CD4-positive, alpha-beta T cell treated with Interleukin-21 for 1 hour (primary cell): ENCODE measurements around the gene PKIG.
A peak's percentile ranks its signal among the peaks of the same experiment; 100 is the strongest.

Experiments
- DNase-seq: peaks from one replicate; pipeline ENCODE4 v3.0.0-alpha.2; 2020

The PKIG gene

DNA sequence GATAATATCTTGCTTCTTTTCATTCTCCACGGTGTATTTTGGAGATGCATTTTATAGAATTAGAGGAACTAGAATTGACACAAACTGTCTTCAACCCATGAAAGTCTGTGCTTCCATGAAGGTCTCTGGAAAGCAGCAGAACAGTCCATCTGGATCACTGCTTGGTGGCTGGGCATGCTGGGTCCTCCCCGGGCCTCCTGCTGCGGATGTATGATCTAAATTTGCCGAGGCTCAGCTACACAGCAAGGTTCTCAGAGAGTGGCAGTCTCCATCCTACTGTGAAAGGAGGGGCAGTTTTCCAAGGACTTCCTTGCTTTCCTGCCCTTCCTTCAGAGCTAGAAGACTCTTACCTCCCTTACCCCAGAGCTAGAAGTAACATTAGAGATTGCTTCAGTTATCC lies 15.1 kb downstream of the PKIG start:
- no peak for DNase-seq

DNA sequence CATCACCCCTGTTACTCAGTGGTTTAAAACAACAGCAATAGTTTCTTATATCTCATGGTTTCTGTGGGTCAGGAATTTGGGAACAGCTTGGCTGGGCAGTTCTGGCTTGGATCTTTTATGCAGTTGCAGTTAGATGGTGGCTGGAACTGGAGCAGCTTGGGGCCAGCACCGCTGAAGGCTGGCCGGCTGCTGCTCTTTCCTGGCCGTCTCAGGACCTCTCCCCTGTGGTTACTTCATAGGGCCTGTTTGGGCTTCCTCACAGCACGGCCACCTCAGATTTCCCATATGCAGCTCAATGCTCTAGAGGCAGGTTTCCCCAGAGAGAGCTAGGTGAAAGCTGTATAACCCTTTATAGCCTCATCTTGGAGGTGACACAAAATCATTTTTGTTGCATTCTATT lies 15.6 kb downstream of the PKIG start:
- DNase-seq: no peak

DNA sequence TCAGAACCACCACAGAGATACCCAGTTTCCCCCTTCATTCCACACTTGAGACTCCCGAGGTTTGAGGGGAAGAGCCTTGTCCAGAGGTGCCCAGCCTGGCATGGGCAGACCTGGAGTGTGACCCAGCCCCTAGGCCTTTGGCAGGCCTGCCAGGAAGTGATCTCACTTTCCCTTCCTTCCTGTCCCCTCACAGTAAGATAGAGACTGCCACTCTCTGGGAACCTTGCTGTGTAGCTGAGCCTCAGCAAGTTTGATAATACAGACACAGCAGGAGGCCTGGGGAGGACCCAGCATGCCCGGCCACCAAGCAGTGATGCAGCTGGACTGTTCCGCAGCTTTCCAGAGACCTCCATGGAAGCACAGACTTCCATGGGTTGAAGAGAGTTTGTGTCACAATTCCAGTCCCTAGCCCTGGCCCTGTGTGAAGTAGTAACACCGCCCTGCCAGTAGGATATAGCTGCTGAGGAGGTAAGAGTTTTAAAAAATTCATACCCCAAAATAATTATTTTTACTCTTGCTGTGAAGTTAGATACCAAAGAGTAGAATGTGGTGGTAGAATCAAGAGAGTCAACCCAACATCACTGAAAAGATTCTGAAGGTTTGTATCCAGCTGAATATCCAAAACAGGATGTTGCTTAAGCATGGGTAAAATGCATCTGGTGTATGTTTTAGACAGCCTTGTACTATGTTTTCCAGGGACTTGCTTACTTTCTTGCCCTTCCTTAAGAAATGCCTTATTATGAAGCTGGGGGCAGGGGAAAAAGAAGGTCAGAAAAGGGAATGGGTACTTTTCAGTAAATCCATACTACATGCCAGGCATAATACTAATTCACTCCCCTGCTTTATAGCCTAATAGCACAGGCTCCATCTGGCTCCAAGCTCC lies 16.3 kb downstream of the PKIG start:
- DNase-seq: no peak

DNA sequence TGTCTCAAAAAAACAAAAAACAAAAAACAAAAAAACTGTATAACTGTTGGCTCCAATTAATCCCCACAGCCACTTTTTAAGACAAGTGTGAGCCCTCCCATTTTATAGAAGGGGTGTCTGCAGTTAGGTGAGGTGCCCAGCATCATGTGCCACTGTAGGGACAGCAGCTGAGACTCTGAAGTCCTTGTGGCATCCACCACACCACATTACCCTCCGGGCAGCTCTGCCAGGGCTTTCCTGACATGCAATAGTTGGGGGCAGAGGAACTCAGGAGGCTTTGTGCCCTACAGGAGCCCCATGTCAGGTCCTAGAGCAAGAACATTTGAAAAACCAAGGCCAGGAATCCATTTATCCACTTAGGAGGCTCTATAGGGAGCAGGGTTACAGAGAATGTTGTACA lies 17.3 kb downstream of the PKIG start:
- DNase-seq: no peak

DNA sequence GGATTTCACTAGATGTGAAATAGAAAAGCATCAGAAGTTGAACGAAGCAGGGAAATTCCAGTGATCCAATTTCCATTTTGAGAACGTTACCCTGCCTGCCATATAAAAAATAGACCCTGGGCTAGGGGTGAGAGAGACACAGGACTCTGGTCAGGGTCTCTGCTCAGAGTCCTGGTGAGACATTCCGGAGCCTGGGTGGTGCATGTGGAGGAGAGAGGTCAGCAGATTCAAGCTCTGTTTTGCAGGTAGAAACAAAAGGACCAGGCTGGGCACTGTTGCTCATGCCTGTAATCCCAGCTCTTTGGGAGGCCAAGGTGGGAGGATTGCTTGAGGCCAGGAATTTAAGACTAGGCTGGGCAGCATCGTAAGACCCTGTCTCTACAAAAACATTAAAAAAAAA lies 17.9 kb downstream of the PKIG start:
- DNase-seq: no peak

DNA sequence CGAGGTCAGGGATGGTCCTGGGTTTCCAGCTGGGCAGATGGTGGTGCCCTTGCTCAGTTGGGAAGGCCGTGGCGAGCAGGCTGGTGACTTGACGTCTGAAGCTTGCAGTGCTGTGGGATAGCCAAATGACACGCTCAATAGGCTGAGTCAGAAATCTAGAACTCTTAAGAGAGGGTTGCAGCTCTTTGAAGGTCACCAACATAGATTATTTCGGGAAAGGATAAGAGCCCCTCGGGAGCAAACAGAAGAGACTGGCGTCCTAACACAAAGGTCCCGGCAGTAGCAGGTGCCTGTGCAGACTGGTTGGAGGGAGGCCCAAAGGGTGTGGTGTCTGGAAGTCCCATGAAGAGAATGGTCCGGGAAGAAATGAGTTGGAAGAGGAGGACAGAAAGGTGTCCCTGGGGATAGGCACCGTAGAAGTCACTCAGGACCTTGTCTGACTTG lies 18.4 kb downstream of the PKIG start:
- no peak for DNase-seq

DNA sequence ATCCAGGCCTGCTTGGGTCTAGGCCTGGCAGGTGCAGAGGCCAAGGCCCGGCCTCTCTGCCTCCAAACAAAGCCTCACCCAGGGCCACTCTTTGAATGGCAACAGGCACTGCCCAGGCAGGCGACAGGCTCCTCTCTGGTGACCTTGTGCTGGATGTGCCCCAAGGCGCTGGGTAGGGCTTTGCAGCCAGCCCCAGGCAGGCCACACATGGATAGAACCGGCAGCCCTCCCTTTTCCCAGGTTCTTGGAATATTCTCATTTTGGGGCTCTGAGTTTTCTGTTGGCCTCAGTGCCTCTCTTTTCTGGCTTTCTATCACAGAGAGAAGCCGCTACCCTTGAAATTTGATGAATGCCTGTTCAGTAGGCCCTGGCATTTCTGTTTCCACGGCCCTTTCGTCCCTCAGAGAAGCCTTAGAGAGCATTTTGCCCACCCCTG lies 18.9 kb downstream of the PKIG start:
- DNase-seq: no peak

DNA sequence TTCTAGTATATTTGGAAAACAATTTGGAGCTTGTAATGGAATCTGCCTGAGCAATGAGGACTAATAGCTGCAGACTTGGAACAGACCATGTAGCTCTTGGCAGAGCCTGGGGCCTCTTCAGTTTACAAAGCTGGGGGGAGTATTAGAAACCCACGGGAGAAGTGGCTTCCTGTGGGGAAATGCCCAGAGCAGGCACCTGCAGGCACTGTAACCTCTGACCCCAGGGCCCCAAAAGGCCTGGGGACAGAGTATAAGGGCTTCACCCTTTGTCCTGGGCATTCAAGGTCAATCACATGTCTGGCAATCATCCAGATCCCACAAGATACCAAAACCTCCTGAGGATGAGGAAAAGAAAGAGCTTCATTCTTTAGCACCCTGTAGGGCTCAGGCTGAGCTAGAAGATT lies 19.4 kb downstream of the PKIG start:
- DNase-seq: no peak

DNA sequence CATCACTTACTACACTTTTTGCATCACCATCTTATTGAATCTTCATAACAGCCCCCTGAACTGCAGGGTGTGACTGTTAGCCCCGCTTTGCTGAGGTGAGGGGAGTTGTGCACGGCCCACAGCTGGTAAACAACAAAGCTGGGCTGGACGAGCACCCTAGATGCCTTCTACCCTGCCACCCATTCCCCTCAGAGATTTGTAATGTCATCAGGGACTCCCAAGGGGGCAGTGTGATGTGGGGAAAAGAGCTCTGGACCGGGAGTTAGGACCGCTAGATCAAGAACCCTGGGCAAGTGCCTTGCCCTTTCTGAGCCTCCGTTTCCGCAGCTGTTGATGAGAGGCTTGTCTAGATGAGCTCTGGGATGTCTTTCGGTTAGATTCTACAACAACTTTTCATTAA lies 20.9 kb downstream of the PKIG start:
- no peak for DNase-seq

DNA sequence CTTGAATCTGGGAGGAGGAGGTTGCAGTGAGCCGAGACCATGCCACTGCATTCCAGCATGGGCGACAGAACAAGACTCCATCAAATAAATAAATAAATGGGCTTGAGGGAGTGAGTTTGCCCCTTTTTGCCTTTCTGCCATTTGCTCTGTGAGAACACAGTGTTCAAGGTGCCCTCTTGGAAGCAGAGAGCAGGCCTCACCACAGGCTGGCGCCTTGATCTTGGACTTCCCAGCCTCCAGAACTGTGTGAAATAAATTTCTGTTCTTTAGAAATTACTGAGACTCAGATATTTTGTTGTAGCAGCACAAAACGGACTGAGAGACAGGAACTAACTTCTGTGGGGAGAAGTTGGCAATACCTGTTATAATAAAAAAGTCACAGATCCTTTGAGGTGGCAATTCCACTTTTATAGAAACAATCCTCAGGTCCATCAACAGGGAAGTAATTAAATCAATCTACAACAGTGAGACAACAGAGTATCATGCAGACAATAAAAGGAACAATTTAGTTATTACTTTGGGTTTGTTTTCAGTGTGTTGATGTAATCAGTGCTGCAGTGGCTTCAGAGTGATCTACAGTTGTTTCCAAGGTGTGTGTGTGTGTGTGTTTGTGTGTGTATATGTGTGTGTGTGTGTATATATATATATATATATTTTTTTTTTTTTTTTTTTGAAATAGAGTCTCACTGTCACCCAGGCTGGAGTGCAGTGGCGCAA lies 24.5 kb downstream of the PKIG start:
- no peak for DNase-seq

DNA sequence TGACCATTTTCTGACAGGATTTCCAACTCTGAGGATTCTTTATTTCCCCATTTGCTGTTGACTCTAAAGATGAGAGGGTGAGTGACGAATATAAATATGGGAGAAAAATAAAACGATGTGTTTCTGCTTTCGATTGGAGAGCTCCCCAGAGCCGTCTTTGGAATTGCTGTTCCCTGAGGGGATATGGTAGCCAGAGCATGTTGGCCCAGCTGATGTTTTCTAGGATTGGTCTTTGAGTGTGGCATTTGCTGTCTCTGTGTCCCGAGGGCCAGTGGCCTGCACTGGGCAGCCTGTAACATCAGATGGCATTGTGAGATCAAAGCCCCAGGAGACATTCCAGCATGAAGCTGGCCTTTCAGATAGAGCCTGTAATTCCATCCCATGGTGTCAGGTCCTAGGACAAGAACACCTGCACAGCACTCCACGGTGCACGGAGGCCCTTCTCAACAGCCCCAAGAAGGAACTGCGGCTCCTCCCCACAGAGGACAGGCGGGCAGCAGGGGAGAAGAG lies 26.7 kb downstream of the PKIG start:
- no peak for DNase-seq

DNA sequence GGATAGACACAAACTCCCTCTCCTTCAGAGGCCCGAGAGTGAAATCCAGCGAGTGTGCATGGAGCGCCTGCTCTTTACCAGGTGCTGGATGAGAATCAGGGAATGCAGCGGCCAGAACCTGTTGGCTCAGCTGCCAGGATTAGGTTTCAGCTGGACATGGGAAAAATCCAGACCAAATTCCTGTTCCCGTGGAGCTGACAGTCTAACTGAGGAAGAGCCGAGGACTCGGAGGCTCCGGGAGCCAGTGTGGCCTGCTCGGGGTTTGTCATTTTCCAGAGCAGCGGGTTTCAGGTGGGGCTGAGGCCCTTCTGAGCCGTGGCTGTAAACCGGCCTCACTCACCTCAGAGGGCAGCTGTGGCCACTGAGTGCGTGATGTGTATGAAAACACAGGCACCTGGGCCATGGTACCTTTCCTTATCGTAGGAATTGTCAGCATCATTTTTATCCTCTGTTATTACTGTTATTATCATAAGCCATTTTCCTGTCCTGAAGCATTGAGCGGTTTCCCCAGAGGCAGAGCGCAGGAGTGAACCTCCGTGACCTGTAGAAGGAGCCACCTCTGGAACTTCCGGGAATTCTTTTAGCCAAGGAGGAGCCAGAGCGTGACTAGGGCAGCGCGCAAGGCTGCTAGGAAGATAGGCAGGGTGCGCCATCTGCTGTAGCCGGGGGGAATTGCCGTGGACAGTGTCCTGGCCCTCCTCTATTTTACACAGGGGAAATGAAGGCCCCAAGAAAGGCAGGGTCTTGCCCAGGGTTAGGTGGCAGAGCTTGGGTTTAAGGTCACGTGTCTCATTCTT lies 27.3 kb downstream of the PKIG start:
- DNase-seq: peak; percentile 83

DNA sequence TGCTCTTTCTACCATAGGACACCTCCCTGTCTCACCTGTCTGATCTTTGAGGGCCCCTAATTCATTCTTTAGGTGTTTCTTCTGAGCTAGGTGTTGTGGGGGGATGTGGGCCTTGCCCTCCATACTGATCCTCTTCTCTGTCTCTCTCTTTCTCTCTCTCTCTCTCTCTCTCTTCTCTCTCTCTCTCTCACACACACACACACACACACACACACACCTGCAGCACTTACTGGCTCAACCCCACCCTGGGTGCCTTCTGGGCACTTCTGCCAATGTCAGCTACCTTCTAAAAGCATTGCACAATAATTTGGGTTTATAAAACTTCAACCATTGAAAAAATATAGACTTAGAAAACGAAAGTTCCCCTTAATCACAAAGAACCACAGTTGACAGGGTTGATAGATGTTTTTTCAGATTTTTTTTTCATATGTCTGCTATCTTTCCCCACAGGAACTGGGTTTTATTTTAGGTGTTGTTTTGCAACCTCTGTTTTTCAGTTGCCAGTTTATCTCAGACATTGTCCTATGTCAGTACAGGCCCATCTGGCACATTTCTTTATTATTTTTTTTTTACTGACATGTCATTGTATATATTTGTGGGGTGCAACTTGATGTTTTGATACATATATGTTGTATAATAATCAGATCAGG lies 28.1 kb downstream of the PKIG start:
- peak; percentile 47 for DNase-seq

DNA sequence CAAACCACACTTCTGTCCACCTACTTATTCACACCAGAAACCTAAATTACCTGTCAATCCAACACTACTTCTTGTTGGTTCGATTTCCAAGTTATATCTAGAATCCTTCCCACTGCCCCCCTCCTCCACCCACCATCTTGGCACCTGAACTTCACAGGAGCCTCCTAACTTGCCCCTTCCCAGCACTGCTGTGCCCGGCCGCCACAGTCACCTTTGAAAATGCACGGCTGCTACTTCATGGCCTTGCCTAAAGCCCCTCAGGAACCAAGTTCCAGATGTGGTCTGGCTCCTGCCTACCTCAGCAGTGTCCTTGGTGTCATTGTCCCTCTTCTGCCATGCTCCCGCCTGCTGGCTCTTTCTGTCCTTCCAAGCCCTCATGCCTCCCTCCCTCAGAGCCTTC lies 31.2 kb downstream of the PKIG start:
- no peak for DNase-seq

DNA sequence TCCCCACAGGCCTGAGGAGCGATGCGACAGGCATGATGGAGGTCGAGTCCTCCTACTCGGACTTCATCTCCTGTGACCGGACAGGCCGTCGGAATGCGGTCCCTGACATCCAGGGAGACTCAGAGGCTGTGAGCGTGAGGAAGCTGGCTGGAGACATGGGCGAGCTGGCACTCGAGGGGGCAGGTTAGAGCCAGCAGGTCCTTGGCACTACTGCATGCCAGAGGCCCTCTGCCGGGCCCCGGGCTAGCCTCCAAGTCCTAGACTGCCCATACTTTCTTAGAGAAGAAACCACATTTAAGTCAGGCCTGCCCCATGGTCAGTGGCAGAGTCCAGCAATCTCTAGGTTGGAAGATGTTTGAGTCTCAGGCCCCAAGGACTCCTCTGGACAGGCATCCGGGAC lies 32.1 kb downstream of the PKIG start:
- DNase-seq: no peak

DNA sequence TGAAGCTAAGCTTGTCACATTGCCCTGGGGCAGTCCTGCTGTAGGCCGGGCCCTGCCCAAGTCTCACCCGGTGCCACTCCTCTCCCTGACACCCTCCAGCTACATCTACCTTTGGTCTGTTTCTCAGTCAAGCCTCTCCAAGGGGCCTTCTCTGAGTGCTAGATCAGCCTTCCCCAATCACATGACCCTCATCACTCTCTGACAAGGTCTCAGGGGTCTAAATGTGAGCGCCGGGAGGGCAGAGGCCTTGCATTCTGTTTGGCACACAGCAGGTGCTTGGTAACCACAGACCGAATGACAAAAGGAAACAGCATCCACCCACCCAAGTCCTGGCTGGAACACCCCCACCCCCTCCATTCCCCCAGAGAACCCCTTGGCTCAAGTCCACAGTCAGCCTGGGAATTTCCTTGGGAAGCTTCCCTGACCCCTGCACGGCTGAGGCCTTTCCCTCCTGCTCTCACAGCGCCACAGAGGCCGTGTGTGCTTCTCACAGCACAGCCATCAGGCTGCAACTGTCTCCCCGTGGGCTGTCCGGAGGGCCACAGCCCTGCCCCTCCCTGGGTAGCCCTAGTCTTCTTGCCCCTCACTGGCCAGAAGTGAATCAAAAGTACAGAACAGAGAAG lies 32.9 kb downstream of the PKIG start:
- DNase-seq: no peak

DNA sequence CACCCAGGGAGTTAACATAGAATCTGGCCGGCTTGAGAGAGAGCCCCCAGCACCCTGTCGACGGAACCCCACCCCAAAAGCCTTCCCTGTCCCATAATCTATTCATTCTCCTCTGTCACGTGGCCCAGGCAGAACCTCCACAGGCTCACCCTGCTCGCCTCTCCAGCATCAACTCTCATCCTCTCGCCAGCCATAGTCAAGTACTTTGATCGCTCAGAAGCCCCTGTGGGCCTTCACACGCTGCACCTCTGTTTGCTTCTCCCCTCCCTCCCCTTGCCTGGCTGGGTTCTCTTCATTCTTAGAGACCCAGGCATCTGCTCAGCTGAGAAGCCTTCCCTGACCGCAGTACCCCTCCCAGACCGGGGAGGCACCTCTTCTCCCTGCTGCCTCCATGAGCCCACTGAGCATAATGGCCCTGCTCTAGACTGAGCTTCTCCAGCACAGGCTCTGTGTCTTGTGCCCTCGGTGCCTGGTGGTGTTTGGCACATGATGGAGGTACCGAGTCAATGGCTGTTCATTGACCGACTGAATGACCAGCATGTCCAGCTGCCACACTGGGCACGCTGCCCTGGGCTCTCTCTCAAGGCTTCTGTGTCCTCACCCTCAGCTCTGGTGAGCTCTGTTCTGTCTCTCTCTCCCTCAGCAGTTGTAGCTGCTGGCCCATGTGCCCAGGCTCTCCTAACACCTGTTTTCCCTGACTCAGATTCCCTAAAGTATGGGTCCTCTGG lies 33.7 kb downstream of the PKIG start:
- DNase-seq: no peak

DNA sequence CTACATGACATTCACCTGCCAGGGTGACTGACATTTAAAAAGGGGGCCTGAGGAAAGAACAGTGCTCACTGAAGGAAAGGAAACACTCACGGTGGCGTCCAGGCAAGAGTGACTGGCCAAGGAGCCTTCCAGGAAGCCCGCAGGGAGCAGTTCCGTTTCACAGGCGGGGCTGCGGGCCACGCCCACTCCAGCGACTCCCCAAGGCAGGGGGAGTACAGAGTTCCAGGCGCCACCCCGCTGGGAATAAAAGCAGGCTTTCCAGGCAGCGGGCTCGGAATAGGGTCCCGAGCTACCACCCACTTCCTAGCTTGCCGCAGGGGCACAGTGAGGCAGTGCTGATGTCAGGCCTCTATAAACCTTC lies 34.2 kb downstream of the PKIG start:
- DNase-seq: no peak

DNA sequence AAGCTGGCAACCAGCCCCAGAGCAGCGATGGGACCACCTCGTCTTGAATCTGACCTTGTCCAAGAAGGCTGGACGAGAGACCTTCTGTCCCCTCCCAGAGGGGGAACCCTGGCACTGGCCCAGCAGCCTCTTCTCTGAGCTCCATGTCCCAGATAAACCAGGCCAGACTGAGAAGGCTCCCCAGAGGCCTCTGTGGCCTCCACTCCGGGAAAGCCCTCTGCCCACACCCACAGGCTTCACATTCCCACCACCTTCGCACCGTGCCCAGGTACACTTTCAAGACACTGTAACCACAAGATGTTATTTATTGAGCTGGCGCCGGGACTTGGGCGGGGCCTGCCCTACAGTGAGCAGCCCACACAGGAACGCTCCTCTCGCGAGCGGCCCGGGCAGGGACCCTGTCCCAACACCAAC lies 35.9 kb downstream of the PKIG start:
- peak; percentile 37 for DNase-seq

DNA sequence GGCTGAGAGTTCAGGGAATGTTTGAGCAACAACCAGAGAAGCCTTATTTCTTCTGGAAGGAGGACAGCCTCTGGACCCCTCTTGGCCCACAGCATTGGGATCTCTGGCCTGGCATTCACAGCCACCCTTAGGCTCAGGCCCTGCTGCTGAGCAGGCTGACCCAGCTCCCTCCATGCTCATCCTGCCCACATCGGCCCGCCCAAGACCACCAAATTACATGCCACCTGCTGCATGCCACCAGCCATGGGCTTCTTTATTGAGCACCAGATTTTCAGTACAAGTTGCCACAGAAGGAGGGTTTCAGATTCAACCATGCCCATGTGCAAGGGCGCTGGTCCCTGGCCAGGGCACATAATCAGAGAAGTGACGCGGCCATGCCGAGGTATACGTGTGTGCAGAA lies 36.9 kb downstream of the PKIG start:
- no peak for DNase-seq

DNA sequence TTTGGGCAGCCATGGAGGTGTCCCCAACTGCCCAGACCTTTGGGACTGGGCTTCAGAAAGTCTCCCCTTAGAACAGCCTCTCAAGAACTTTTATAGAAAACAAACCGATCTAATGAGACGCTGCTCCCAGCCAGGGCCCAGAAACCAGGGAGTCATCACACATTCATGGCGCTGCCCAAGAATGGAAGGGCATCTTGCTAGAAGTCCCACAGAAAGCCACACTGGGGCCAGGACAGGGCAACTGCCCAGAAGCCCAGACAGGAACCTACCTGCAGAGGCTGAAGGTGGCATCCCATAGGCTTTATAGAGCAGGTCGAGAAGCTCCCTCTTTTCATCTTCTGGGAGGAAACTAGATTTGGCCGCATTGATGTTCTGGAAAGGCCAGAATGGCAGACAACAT lies 37.7 kb downstream of the PKIG start:
- DNase-seq: no peak

DNA sequence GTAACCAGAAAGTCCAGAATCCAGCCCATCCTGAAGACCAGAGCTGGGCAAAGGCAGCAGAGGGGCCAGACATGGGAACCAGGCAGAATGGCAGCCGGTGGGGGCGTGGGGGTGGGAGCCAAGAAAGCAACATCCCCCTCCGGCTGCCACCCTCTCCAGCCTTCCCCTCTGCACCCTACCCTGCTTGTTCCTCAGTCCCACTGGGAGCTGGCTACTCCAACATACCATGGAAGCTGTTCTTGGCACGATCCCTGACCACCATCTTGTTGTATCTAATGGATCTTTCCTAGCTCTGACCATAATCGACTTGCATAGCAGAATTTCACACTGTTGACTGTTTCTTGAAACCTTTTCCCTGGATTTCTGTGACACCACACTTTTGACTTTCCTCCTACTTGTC lies 38.9 kb downstream of the PKIG start:
- no peak for DNase-seq
